B cell (primary cell): Measurements from ENCODE around the gene SDK1.

Experiments
- EZH2 ChIP-seq: IDR thresholded peaks from 2 replicates; pipeline ENCODE4 v1.6.1; 2012; ENCODE audit warnings: borderline replicate concordance, low read depth, mild to moderate bottlenecking, moderate library complexity, low read length; ENCODE audit not compliant: insufficient read depth, poor library complexity, severe bottlenecking
- TF ChIP-seq, protein P1 (sequence below): fragments of 200-600 bp; IDR thresholded peaks from one replicate; pipeline ENCODE4 v1.8.0; 2022; ENCODE audit warnings: antibody characterized with exemption, mild to moderate bottlenecking

- TF ChIP-seq, protein P1, sequence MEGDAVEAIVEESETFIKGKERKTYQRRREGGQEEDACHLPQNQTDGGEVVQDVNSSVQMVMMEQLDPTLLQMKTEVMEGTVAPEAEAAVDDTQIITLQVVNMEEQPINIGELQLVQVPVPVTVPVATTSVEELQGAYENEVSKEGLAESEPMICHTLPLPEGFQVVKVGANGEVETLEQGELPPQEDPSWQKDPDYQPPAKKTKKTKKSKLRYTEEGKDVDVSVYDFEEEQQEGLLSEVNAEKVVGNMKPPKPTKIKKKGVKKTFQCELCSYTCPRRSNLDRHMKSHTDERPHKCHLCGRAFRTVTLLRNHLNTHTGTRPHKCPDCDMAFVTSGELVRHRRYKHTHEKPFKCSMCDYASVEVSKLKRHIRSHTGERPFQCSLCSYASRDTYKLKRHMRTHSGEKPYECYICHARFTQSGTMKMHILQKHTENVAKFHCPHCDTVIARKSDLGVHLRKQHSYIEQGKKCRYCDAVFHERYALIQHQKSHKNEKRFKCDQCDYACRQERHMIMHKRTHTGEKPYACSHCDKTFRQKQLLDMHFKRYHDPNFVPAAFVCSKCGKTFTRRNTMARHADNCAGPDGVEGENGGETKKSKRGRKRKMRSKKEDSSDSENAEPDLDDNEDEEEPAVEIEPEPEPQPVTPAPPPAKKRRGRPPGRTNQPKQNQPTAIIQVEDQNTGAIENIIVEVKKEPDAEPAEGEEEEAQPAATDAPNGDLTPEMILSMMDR = no peak
- TF ChIP-seq EZH2 = no peak
Observed at GRCh38 chr7:3639253-3639652, 338.2 kb downstream of the SDK1 start.
